ENCODE results near the gene WEE2.

- no peak for TF ChIP-seq CTCF (IDR thresholded peaks at IDR 0.05)
- no peak for TF ChIP-seq POLR2A (IDR thresholded peaks at IDR 0.05)
These were observed 36.3 kb upstream of the WEE2 start for GRCh38 chr7:141671705-141672496.

All from stomach (tissue), 4 donors.